MV-4-11 (cell line): ENCODE data around the gene ENTHD1.

Experiments
- DNase-seq: peaks from one replicate; lab custom pipeline; 2025; lab: John Stamatoyannopoulos, UW

Gene ENTHD1

DNA sequence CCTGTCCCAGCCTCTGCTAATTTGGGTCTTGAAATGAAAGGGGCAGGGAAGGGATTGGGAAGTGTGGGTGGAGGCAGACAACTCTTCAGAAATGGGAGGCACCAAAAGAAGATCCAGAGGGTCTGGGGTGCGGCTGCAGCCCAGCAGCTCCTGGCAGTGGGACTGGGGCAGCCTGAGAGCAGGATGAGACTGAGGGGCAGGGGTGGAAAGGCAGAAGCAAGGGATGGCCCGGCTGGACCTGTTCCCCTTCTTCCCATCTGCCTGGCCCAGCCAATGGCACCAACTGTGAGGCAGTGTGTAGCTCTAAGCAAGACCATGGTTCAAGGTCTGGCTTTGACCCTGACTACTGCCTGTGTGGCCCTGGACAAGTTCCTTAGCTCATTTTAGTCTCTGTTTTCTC, 160.4 kb downstream of the ENTHD1 start:
- no peak for DNase-seq

DNA sequence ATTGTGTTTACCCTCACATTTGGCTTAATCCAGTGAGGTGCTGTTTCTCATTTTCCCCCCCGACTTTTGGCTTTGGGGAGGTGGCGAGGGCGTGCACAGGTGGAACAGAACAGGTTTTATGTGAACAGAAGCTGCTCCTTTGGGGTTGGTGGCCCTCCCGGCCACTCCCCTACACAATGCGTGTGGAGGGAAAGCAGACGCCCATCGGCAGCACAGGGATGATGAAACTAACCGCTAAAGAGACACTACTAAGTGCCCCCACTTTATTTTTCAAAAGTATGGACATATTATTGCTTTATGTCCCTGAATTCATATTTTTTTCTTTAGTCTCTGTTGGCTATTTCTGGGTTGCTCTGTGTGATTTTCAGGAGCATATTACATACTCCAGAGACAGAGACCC, 160.9 kb downstream of the ENTHD1 start:
- DNase-seq: no peak

DNA sequence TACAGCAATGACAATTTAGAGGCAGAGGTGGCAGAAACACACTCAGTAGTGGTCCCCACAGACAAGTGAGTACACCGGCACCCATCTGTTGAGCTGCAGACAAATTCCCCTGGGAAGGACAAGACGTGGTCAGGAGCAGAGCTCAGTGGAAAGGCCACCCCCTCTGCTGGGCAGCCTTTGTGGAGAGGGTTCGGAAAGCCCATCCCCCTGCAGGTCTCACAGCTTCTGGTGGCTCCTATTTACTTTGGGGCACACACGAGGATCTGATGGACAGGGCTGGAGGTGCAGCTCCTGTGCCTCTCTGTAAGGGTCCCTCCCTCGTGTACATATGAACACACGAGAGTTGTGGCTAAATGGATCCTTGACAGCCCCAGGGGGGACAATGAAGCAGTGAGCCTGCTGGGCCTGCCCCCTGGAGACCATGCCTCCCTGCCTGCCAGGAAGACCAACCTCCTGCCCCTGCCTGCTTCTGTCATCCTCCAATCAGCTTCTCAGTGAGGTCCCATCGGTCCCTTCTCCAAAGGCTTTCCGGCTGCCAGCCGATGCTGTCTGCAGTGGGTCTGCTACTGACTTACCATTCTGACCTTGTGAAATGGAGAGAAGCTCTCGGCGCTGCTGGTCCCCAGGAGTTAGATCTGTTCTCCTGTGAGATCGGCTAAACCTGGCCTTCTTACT, 161.5 kb downstream of the ENTHD1 start:
- DNase-seq: no peak

DNA sequence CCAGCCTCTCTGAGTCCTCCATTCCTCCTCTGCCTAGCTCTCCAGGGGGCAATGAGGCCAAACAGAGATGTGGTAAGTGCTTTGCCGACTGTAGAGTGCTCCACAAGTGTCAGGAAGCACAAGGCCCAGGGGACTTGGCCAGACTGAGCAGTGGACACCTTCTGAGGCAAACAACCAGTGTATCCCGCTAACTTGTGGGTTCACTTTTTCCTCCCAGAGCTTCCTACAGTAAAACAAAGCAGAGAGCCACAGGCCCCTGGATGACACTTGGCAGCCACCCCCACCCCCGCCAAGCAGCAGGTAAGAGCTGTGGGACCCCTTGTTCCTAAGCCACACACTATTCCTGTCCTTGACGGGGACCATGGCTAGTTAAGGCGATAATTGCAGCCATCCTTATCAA, 162.1 kb downstream of the ENTHD1 start:
- DNase-seq: no peak

DNA sequence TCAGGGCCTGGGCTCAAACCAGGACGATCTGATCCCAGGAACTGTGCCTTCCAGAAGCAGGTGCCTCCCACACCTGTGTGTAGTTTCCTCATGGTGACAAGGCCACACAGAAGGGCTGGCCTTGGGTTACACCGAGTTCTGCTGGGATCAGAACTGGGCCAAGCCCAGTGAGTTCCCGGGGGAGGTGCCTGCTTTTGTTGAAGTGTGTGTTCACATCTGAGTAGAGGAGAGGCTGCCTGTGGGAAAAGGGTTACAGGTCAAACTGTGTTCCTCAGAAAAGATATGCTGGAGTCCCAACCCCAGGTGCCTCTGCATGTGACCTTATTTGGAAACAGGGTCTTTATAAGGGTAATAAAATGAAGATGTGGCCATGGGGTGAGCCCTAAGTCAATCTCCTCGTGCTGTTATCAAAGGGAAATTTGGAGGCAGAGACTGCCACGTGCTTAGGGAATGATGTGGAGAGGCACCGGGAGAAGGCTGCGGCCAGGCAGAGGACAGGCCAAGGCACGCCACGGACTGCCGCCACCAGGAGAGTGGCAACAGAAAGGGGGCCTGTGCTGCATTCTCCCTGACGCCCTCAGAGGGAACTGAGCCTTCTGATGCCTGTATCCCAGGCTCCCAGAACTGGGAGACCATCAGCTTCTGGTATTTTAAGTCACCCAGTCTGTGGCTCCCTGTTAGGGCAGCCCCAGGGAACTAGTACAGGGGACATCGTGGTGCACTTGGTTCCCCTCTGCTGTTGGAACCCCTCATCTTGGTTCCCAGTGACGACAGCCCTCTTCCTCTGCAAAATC, 164.2 kb downstream of the ENTHD1 start:
- no peak for DNase-seq

DNA sequence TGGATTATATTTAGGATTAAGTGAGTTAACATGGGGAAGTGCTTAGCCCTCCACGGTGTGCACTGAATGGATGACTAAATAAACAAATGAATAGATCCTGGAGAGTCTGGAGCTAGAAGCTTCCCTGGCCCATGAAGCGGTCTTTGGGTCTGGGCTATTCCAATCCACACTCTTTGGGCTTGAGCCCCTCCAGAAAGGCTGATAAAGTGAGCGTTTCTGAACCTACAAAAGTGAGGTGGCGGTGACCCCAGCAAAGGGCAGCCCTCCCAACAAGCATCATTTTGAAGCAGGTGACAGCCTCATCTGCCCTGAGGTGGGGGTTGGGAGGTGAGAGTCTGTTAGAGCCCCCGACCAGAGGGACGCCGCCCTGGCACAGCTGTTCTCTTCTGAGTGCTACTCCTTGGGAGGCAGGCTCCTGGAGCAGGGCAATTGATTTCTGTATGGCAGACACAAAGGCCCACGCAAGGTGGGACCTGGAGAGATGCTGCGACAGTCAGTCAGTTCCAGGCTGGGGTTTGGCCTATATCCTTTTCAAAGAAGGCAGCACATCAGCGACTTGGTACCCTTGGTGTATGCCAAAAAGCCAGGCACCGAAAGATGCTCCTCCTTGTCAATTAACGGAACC, 165.2 kb downstream of the ENTHD1 start:
- DNase-seq: no peak

DNA sequence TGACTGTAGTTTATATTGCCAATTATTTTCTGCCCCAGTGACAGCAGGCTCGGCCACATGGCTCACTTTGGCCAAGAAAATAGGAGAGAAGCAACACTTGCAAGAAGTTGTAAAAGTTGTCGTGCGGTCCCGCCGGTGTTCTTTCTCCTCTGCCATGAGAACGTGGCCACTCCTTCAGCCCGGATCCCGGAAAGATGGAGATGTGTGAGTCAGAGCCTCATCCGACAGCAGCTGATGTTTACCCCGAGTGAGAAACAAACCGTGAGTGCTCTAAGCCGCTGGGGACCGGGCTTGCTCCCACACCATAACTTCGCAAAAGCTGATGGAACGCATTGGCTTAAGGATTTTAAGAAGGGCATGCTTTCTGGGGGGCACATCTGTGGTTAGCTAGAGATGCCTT, 166.0 kb downstream of the ENTHD1 start:
- no peak for DNase-seq

GRCh38 chr22:39725351-39726035, 168.1 kb downstream of the ENTHD1 start:
- no peak for DNase-seq

- DNase-seq: no peak
Observed at GRCh38 chr22:39724857-39725256, 168.7 kb downstream of the ENTHD1 start.

- DNase-seq: no peak
Observed at GRCh38 chr22:39724390-39724789, 169.2 kb downstream of the ENTHD1 start.

GRCh38 chr22:39723899-39724351, 169.6 kb downstream of the ENTHD1 start:
- DNase-seq: peak; percentile 2

- DNase-seq: no peak
Observed at GRCh38 chr22:39723463-39723862, 170.1 kb downstream of the ENTHD1 start.

DNA sequence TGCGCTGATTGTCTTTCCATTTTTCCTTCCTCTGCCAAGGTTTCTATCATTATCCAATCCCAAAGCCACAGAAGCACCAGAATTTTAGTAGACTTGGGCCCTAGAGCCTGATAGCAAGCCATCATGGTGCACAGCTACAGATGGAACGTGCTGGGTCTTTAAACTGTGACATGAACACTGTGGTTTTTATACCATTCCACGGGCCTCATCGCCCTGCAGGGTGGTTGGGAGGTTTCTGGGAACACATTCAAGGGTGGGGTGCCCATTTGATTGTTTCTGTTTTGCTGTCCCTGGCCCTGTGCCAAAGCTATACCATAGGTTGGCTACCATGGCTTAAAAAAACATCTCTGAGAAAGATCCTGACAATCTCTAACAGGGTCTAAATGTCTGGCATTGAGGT, 171.1 kb downstream of the ENTHD1 start:
- no peak for DNase-seq

DNA sequence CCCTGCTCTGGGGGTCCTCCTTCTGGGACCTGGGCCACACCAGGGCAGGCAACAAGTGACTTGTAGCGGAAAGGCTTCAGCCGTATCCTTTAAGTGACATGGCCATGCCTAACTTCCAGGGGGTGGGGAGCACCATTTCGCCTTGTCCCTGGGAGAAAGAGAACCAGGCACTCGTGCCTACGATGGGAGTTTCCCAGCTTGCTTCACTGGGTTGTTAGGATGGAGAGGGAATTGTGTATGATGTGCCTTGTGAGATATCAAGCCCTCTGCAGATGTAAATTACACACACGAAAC, 171.6 kb downstream of the ENTHD1 start:
- no peak for DNase-seq

- no peak for DNase-seq
Observed at GRCh38 chr22:39721206-39722031, 172.1 kb downstream of the ENTHD1 start.

GRCh38 chr22:39719559-39720450, 173.8 kb downstream of the ENTHD1 start:
- DNase-seq: no peak

- DNase-seq: no peak
Observed at GRCh38 chr22:39718921-39719475, 174.6 kb downstream of the ENTHD1 start.

GRCh38 chr22:39718206-39718605, 175.4 kb downstream of the ENTHD1 start:
- DNase-seq: no peak

GRCh38 chr22:39717099-39717498, 176.5 kb downstream of the ENTHD1 start:
- DNase-seq: no peak

DNA sequence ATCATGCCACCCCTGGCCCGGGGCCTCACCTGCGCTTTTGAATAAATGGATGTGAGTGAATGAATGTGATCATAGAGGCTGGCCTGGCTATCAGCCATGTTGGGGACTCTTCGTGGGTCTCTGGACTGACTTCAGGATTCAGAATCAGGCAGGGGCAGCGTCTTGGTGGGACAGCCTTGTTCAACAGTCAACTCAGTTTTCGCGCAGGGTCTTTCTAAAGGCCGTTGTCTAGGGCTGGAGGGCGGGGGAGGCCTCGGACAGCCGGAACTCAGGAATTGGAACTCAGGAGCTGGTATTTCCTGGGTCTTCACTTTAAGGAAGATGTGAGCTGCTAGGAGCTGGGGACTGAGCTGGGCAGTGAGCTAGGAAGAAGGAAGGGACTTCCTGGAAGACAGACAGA, 177.0 kb downstream of the ENTHD1 start:
- DNase-seq: no peak
